Measurements from ENCODE around the gene U2AF1L4.

The U2AF1L4 gene

DNA sequence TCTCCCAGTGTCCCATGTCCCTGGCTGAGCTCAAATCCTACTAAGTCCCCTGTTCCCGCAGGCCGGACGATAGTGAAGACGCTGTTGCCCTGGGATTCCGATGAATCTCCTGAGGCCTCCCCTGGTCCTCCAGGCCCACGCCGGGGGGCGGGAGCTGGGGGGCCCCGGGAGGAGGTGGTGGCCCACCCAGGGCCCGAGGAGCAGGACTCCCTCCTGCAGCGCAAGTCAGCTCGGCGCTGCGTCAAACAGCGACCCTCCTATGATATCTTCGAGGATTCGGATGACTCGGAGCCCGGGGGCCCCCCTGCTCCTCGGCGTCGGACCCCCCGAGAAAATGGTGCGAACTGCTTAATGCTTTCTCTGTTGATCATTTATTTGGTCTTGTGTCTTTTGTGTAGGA, 21.5 kb downstream of the U2AF1L4 start:
- no peak for DNase-seq

DNA sequence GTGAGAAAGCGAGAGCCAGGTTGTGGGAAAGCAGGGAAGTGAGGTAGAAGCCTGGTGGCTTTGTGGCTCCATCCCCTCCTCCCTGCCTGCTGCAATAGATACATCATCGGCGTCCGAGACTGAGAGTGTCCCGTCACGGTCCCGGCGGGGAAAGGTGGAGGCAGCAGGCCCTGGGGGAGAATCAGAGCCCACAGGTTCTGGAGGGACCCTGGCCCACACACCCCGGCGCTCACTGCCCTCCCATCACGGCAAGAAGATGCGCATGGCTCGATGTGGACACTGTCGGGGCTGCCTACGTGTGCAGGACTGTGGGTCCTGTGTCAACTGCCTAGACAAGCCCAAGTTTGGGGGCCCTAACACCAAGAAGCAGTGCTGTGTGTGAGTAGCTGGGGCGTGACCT, 22.3 kb downstream of the U2AF1L4 start:
- no peak for DNase-seq

DNA sequence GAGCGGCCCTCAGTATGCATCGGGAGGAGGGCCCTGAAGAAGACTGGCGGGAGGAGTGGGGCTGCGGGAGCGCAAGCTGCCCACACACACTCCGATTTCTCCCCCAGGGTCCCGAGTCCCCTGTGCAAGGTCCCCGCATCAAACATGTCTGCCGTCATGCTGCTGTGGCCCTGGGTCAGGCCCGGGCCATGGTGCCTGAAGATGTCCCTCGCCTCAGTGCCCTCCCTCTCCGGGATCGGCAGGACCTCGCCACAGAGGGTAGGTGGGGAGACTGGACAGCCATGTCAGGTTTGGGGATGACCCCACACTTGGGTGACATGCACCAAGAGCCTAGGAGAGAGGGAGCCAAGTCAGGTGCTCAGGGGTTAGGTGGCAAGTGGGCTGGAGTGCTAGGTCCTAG, 22.8 kb downstream of the U2AF1L4 start:
- DNase-seq, result no peak

DNA sequence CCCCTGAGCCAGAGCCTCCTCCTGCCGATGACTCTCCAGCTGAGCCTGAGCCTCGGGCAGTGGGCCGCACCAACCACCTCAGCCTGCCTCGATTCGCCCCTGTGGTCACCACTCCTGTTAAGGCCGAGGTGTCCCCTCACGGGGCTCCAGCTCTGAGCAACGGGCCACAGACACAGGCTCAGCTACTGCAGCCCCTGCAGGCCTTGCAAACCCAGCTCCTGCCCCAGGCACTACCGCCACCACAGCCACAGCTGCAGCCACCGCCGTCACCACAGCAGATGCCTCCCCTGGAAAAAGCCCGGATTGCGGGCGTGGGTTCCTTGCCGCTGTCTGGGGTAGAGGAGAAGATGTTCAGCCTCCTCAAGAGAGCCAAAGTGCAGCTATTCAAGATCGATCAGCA, 23.8 kb downstream of the U2AF1L4 start:
- no peak for DNase-seq

- no peak for DNase-seq
These were observed 24.6 kb downstream of the U2AF1L4 start for GRCh38 chr19:35720648-35721047.

GRCh38 chr19:35720163-35720524, 25.1 kb downstream of the U2AF1L4 start:
- no peak for DNase-seq

DNA sequence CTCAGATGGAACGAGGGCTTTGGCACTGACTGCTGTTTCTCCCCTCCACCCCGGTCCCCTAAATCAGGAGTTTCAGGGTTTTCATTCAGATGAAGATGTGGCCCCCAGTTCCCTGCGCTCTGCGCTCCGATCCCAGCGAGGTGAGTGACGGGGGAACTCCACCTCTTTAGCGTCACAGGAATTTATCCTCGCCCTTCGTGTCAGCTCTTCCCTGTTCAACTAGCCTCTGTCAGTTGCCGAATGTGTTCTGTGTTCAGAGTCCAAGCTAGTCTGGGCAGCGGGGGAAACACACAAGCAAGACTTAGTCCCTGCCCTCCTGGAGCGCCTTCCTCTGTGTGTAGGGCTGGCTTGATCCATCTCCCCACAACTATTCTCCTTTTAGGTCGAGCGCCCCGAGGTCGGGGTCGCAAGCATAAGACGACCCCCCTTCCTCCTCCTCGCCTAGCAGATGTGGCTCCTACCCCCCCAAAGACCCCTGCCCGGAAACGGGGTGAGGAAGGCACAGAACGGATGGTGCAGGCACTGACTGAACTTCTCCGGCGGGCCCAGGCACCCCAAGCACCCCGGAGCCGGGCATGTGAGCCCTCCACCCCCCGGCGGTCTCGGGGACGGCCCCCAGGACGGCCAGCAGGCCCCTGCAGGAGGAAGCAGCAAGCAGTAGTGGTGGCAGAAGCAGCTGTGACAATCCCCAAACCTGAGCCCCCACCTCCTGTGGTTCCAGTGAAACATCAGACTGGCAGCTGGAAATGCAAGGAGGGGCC, 25.6 kb downstream of the U2AF1L4 start:
- DNase-seq, result no peak

GRCh38 chr19:35718345-35719041, 26.7 kb downstream of the U2AF1L4 start:
- DNase-seq, result no peak

- no peak for DNase-seq
These were observed 27.4 kb downstream of the U2AF1L4 start, which contains the start of gene KMT2B for GRCh38 chr19:35717665-35718344. Gene KMT2B (plus strand): TSS chr19:35718003. CDS start chr19:35718019, 16 bp downstream.

DNA sequence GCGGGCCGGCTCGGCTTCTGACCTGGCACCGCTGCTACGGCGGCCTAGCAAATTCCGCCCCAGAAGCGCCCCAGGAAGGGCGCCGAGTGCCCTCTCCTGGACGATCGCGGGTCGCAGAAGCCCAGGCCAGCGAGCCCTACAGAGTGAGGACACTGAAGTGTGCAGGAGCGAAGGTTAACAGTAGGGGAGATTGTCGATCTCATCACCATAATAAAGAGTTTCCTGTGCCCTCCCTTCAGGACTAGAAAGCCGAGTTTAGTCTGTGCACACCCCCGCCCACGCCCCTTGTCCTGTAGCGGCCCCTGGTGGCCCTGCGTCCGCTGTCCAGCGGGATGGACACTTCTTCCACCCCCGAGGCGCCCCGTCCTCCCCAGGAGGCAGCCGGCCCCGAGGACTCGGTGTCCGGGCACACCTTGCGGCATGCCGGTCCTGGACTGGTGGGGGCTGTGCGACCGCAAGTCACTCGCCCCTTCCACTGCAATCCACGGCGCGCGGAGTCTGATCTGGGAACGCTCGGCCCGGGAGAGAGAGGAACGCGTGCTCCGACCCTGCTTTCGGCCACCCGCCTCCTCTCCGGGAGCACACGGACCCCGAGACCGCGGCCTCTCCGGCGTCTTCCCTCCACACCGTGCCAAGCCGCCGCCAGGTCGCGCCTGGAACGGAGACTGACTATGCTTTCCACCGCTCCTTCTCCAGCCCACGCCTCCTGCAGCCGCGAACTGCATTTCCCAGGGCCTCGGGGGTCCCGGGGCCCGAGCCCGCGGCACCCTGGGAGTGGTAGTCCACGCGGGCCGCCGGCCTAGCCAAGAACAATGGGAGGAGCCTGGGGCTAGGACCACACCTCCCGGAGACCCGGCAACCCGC, 28.2 kb downstream of the U2AF1L4 start:
- DNase-seq, result peak; percentile 95

DNA sequence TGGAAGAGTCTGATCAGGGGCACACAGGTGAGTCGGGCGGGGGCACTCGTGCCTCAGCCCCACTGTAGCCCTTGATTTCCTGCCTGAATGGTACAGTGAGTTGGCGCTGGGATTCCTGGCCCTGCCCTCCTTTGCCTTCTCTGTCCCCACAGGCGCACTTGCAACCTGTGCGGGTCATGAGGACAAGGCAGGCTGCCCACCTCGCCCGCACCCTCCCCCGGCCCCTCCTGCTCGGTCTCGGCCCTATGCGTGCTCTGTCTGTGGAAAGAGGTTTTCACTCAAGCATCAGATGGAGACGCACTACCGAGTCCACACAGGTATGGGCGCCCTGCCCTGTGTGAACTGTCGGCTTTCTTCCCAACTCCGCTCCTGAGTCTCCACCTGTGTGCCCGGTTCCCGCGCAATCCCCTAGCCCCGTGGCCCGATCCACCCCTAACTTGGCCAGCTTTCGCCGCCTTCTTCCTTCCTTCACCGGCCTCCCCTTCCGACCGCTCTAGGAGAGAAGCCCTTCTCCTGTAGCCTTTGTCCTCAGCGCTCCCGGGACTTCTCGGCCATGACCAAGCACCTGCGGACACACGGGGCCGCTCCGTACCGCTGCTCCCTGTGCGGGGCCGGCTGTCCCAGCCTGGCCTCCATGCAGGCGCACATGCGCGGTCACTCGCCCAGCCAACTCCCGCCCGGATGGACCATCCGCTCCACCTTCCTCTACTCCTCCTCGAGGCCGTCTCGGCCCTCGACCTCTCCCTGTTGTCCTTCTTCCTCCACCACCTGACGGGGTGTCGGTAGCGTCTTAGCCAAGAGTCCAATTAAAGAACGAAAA, 29.0 kb downstream of the U2AF1L4 start:
- DNase-seq, result peak; percentile 72

DNA sequence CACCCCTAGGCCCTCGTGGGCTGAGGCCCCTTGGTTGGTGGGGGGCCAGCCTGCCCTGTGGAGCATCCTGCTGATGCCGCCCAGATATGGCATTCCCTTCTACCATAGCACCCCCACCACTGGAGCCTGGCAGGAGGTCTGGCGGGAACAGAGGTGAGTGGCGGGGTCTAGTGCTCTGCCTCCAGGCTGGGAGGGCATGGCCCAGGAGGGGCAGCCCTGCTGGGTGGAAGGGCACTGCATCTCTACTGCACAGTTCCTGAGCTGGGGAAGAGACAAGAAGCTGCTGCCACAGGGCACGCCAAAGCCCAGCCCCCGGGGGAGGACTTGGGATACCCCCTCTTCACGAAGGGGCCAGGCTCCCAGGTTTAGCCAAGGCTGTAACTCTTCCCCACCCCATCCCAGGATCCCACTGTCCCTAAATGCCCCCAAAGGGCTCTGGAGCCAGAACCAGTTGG, 29.8 kb downstream of the U2AF1L4 start:
- DNase-seq, result no peak

- DNase-seq, result no peak
These were observed 30.4 kb downstream of the U2AF1L4 start for GRCh38 chr19:35714601-35715354.

DNA sequence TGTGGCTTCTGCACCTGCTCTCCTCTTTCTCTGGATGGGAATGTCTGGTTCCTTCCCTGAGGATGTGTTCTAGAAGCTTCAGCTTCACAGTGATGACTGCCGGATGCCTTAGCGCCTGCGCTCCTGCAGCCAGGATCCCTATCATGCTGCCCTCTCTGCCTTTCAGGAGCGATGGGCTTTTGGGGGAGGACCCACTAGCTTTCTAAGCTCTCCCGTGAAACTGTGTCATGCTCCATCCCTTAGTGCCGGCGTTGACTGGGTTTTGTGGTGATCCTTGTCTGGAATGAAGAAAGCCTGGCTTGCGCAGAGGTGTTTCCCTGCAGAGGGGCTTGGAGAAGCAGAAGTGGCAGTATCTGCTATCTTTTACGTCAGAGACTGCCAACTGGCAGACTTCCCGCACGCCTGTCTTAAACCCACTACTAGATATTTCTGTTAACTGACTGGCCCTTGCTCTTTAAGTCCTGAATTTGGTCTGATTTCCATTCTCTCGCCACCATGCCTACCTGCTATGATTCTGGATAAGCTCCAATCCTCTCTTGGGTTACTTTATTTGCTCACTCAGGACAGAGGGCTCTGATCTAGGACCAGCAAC, 31.2 kb downstream of the U2AF1L4 start:
- no peak for DNase-seq

DNA sequence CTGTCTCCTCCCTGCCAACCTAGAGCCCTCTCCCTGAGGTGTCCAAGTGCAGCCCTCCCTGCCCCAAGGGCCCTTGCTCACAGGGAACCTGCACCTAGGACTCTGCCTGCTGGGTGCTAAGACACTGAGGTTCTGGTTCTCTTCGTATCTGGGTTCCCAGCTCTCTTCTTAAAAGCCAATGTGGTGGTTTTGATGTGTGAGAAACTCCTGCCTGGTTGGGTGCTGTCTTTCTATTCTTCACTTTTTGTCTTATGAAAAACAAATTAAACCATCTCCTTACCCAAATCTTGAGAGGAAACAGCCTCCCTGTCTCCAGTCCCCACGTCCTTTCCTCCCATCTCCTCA, 31.7 kb downstream of the U2AF1L4 start:
- DNase-seq, result no peak

- DNase-seq, result no peak
These were observed 32.4 kb downstream of the U2AF1L4 start for GRCh38 chr19:35712567-35713505.

- DNase-seq, result no peak
These were observed 34.2 kb downstream of the U2AF1L4 start for GRCh38 chr19:35710784-35711723.

- no peak for DNase-seq
These were observed 36.8 kb downstream of the U2AF1L4 start for GRCh38 chr19:35708391-35708790.

Data from midbrain (tissue), 1 donor.